Activated CD8-positive, alpha-beta memory T cell treated with anti-CD3 and anti-CD28 coated beads, Interleukin-2, amount 10 ng/mL, durations not matched to agents 7 days and 5 days (primary cell): ENCODE data around the gene KAZN. TPM values are rescaled to one million over a fixed set of nuclear protein-coding genes. Genes with fewer than 3 reads are reported as not detected.

ENCODE experiments used
- ATAC-seq: fragments of 150-1000 bp; cut with Tn5 transposase; one replicate; pipeline ENCODE4 v1.10.0; 2021; ENCODE audit warnings: moderate library complexity
- CTCF ChIA-PET: fragments of 350-600 bp; sonication (Branson Sonifier 250); formaldehyde crosslinking; loops from one replicate; lab custom pipeline; 2021; ENCODE audit warnings: antibody characterized with exemption; lab: Charles Lee
- DNase-seq: peaks from one replicate; pipeline ENCODE4 v3.0.0-alpha.2; 2020
- H3K27ac Mint-ChIP-seq: one replicate; pipeline ENCODE4 v1.8.0; 2021; ENCODE audit warnings: mild to moderate bottlenecking, mixed read lengths
- H3K27me3 Mint-ChIP-seq: one replicate; pipeline ENCODE4 v1.8.0; 2021; ENCODE audit warnings: mixed read lengths
- H3K36me3 Mint-ChIP-seq: one replicate; pipeline ENCODE4 v1.8.0; 2021; ENCODE audit warnings: mild to moderate bottlenecking, mixed read lengths
- H3K4me1 Mint-ChIP-seq: one replicate; pipeline ENCODE4 v1.8.0; 2021; ENCODE audit warnings: mixed read lengths
- H3K4me3 Mint-ChIP-seq: one replicate; pipeline ENCODE4 v1.8.0; 2021; ENCODE audit warnings: mild to moderate bottlenecking, moderate library complexity, mixed read lengths
- H3K9me3 Mint-ChIP-seq: one replicate; pipeline ENCODE4 v1.8.0; 2022; ENCODE audit warnings: low read depth, mixed read lengths
- total RNA-seq, 2 experiments: library from RNA; stranded (reverse); gene quantifications; one replicate each; pipeline ENCODE4 v1.2.3, GENCODE V29; 2021

The KAZN gene
- total RNA-seq, 2 experiments from 2014 or later: 0.12 to 0.15 TPM

- DNase-seq: peak; percentile 78
- ATAC-seq: peak; percentile 93
- no peaks in the 10 kb centered on the region for H3K9me3 Mint-ChIP-seq
- H3K36me3 Mint-ChIP-seq: no peaks in the 10 kb centered on the region
- CTCF ChIA-PET: interaction anchor here (0.6 to 1.1 kb wide), 2 partner anchors 59 to 405 kb away, joined by 3 to 4 read pairs; no protein-coding TSS in a partner anchor
- H3K27me3 Mint-ChIP-seq: no peaks in the 10 kb centered on the region
- H3K4me3 Mint-ChIP-seq: peak overlapping the region; percentile 31
- peaks cover 10% of the 10 kb centered on the region for H3K4me1 Mint-ChIP-seq
- peak overlapping the region; percentile 77 for H3K27ac Mint-ChIP-seq
These were observed 370.5 kb downstream of the KAZN start for GRCh38 chr1:14969006-14969405.

- ATAC-seq: no peak
- Mint-ChIP-seq H3K4me1 (peaks cover 10% of the 10 kb centered on the region), H3K36me3 (no peaks in the 10 kb centered on the region), H3K4me3 (no peak overlapping the region), H3K27me3 (no peaks in the 10 kb centered on the region), H3K27ac (no peak overlapping the region), H3K9me3 (no peaks in the 10 kb centered on the region)
- DNase-seq: peak; percentile 43
- CTCF ChIA-PET: interaction anchor here (0.6 kb wide), 1 partner anchor 188 kb away, joined by 3 read pairs; no protein-coding TSS in a partner anchor
These were observed 371.8 kb downstream of the KAZN start for GRCh38 chr1:14970115-14970798.

- ATAC-seq (no peak), DNase-seq (no peak)
- Mint-ChIP-seq H3K27me3 (no peaks in the 10 kb centered on the region), H3K4me3 (no peak overlapping the region), H3K9me3 (no peaks in the 10 kb centered on the region), H3K27ac (no peak overlapping the region), H3K4me1 (peaks cover 10% of the 10 kb centered on the region), H3K36me3 (no peaks in the 10 kb centered on the region)
- CTCF ChIA-PET: interaction anchor here (0.6 kb wide), 1 partner anchor 189 kb away, joined by 3 read pairs; no protein-coding TSS in a partner anchor
These were observed 372.3 kb downstream of the KAZN start for GRCh38 chr1:14970799-14971141.

- DNase-seq (no peak), ATAC-seq (no peak)
- Mint-ChIP-seq H3K9me3 (no peaks in the 10 kb centered on the region), H3K4me1 (peaks cover 10% of the 10 kb centered on the region), H3K4me3 (no peak overlapping the region), H3K27me3 (no peaks in the 10 kb centered on the region), H3K36me3 (no peaks in the 10 kb centered on the region), H3K27ac (no peak overlapping the region)
- CTCF ChIA-PET: no interaction called here
These were observed 372.7 kb downstream of the KAZN start for GRCh38 chr1:14971221-14971620.

- H3K4me3 Mint-ChIP-seq: no peak overlapping the region
- ATAC-seq: no peak
- H3K27me3 Mint-ChIP-seq: no peaks in the 10 kb centered on the region
- DNase-seq: no peak
- no peaks in the 10 kb centered on the region for H3K36me3 Mint-ChIP-seq
- CTCF ChIA-PET: no interaction called here
- peaks cover 10% of the 10 kb centered on the region for H3K4me1 Mint-ChIP-seq
- no peak overlapping the region for H3K27ac Mint-ChIP-seq
- H3K9me3 Mint-ChIP-seq: no peaks in the 10 kb centered on the region
These were observed 373.6 kb downstream of the KAZN start for GRCh38 chr1:14972107-14972506.

- Mint-ChIP-seq H3K27me3 (no peaks in the 10 kb centered on the region), H3K36me3 (no peaks in the 10 kb centered on the region), H3K4me1 (peaks cover 8% of the 10 kb centered on the region), H3K27ac (no peak overlapping the region), H3K9me3 (no peaks in the 10 kb centered on the region), H3K4me3 (no peak overlapping the region)
- DNase-seq (no peak), ATAC-seq (no peak)
- CTCF ChIA-PET: no interaction called here
These were observed 375.3 kb downstream of the KAZN start for GRCh38 chr1:14973773-14974172.

- Mint-ChIP-seq H3K27me3 (no peaks in the 10 kb centered on the region), H3K4me3 (no peak overlapping the region), H3K4me1 (peaks cover 2% of the 10 kb centered on the region), H3K9me3 (no peaks in the 10 kb centered on the region), H3K27ac (no peak overlapping the region), H3K36me3 (no peaks in the 10 kb centered on the region)
- ATAC-seq (no peak), DNase-seq (no peak)
- CTCF ChIA-PET: no interaction called here
These were observed 375.9 kb downstream of the KAZN start for GRCh38 chr1:14974361-14974760.

- H3K27me3 Mint-ChIP-seq: no peaks in the 10 kb centered on the region
- CTCF ChIA-PET: no interaction called here
- ATAC-seq (no peak), DNase-seq (no peak)
- H3K9me3 Mint-ChIP-seq: no peaks in the 10 kb centered on the region
- no peak overlapping the region for H3K4me3 Mint-ChIP-seq
- H3K27ac Mint-ChIP-seq: no peak overlapping the region
- no peaks in the 10 kb centered on the region for H3K36me3 Mint-ChIP-seq
- no peaks in the 10 kb centered on the region for H3K4me1 Mint-ChIP-seq
These were observed 376.6 kb downstream of the KAZN start for GRCh38 chr1:14975119-14975518.

- Mint-ChIP-seq H3K36me3 (no peaks in the 10 kb centered on the region), H3K27me3 (no peaks in the 10 kb centered on the region), H3K4me1 (peaks cover 2% of the 10 kb centered on the region), H3K4me3 (no peak overlapping the region), H3K27ac (no peak overlapping the region), H3K9me3 (no peaks in the 10 kb centered on the region)
- ATAC-seq: no peak
- no peak for DNase-seq
- CTCF ChIA-PET: no interaction called here
These were observed 377.8 kb downstream of the KAZN start for GRCh38 chr1:14976256-14976655.

GRCh38 chr1:14977338-14977931 is 378.9 kb downstream of the KAZN start:
- DNase-seq (no peak), ATAC-seq (no peak)
- peaks cover 2% of the 10 kb centered on the region for H3K4me1 Mint-ChIP-seq
- H3K27me3 Mint-ChIP-seq: no peaks in the 10 kb centered on the region
- CTCF ChIA-PET: no interaction called here
- H3K36me3 Mint-ChIP-seq: no peaks in the 10 kb centered on the region
- H3K9me3 Mint-ChIP-seq: no peaks in the 10 kb centered on the region
- H3K27ac Mint-ChIP-seq: no peak overlapping the region
- H3K4me3 Mint-ChIP-seq: no peak overlapping the region

- CTCF ChIA-PET: no interaction called here
- no peak for ATAC-seq
- no peak for DNase-seq
- Mint-ChIP-seq H3K27me3 (no peaks in the 10 kb centered on the region), H3K4me1 (peaks cover 2% of the 10 kb centered on the region), H3K27ac (no peak overlapping the region), H3K36me3 (no peaks in the 10 kb centered on the region), H3K4me3 (no peak overlapping the region), H3K9me3 (no peaks in the 10 kb centered on the region)
These were observed 382.2 kb downstream of the KAZN start for GRCh38 chr1:14980621-14981218.

GRCh38 chr1:14982029-14982428 is 383.5 kb downstream of the KAZN start:
- DNase-seq (no peak), ATAC-seq (no peak)
- H3K9me3 Mint-ChIP-seq: no peaks in the 10 kb centered on the region
- no peak overlapping the region for H3K27ac Mint-ChIP-seq
- no peaks in the 10 kb centered on the region for H3K27me3 Mint-ChIP-seq
- no peaks in the 10 kb centered on the region for H3K36me3 Mint-ChIP-seq
- CTCF ChIA-PET: no interaction called here
- no peak overlapping the region for H3K4me3 Mint-ChIP-seq
- H3K4me1 Mint-ChIP-seq: peaks cover 2% of the 10 kb centered on the region

- H3K4me3 Mint-ChIP-seq: no peak overlapping the region
- ATAC-seq (no peak), DNase-seq (no peak)
- H3K27me3 Mint-ChIP-seq: no peaks in the 10 kb centered on the region
- no peaks in the 10 kb centered on the region for H3K9me3 Mint-ChIP-seq
- CTCF ChIA-PET: no interaction called here
- H3K27ac Mint-ChIP-seq: no peak overlapping the region
- no peaks in the 10 kb centered on the region for H3K36me3 Mint-ChIP-seq
- peaks cover 2% of the 10 kb centered on the region for H3K4me1 Mint-ChIP-seq
These were observed 384.8 kb downstream of the KAZN start for GRCh38 chr1:14983277-14983676.

GRCh38 chr1:14986168-14986567 is 387.7 kb downstream of the KAZN start:
- CTCF ChIA-PET: interaction anchor here (1.0 kb wide), 1 partner anchor 40 kb away, joined by 3 read pairs; no protein-coding TSS in a partner anchor

More at GRCh38 chr1:14986168-14986567, 387.7 kb downstream of the KAZN start:
- no peaks in the 10 kb centered on the region for H3K36me3 Mint-ChIP-seq
- no peaks in the 10 kb centered on the region for H3K4me1 Mint-ChIP-seq
- no peak overlapping the region for H3K4me3 Mint-ChIP-seq
- DNase-seq (no peak), ATAC-seq (no peak)
- H3K9me3 Mint-ChIP-seq: no peaks in the 10 kb centered on the region
- no peak overlapping the region for H3K27ac Mint-ChIP-seq
- no peaks in the 10 kb centered on the region for H3K27me3 Mint-ChIP-seq
